ENCODE data around the gene RFC2. TPM values are rescaled to one million over a fixed set of nuclear protein-coding genes. Genes with fewer than 3 reads are reported as not detected.
"Not testable (repeated sequence)": the region's sequence is repeated elsewhere in the genome, so short reads cannot be mapped to it uniquely, and the experiment has no call there.

Gene RFC2
- total RNA-seq, 1 donor from 2014 or later = 22.4 TPM

DNA sequence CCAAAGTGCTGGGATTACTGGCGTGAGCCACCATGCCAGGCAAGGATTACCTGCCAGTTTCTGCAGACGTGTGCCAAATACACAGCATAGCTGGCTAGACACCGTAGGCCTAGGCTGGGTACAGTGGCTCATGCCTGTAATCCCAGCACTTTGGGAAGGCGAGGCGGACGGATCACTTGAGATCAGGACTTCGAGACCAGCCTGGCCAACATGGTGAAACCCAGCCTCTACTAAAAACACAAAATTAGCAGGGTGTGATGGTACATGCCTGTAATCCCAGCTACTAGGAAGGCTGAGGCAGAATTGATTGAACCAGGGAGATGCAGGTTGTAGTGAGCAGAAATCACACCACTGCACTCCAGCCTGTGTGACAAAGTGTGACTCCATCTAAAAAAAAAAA lies 868 bp downstream of the RFC2 start:
- no peak for FAIRE-seq
- DNase-seq (ENCODE audit: low spot score in 2 of 2) = no peak

- FAIRE-seq (no peak), DNase-seq (ENCODE audit: low spot score in 2 of 2) (no peak)
These were observed 1.3 kb downstream of the RFC2 start for GRCh38 chr7:74252893-74253292.

DNA sequence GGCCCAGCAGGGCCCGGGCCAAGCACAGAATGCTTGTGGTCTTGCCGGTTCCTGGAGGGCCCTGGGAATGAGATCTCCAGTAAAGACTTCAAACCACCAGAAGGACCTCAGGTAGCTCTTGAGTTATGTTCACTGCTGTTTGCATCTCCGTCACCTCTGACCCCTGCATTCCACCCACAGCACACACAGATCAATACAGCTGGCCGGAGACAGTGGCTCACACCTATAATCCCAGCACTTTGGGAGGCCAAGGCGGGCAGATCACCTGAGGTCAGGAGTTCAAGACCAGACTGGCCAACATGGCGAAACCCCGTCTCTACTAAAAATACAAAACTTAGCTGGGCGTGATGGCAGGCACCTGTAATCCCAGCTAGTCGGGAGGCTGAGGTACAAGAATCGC lies 5.1 kb downstream of the RFC2 start:
- not testable (repeated sequence) for DNase-seq (ENCODE audit: low spot score in 2 of 2); FAIRE-seq

- FAIRE-seq = no peak
- no peak for DNase-seq (ENCODE audit: low spot score in 2 of 2)
These were observed 6.0 kb downstream of the RFC2 start for GRCh38 chr7:74248156-74248555.

DNA sequence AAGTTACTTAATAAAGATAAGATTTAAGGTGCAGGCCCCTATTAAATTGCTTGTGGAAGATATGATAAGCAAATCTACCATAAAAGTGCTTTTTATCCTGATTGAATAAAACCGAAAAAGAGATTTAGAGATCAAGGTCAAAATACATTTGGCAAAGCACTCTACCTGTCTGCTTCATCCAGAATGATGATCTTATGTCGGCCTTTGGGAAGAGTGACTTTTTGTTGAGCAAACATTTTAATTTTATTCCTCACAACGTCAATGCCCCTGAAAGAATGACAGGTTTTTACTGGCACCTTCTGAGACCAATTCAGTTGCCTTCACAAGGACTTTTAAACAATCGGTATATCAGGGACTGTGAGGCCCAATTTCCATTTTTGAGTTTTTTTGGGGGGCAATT lies 7.7 kb downstream of the RFC2 start:
- FAIRE-seq (no peak), DNase-seq (ENCODE audit: low spot score in 2 of 2) (no peak)

DNA sequence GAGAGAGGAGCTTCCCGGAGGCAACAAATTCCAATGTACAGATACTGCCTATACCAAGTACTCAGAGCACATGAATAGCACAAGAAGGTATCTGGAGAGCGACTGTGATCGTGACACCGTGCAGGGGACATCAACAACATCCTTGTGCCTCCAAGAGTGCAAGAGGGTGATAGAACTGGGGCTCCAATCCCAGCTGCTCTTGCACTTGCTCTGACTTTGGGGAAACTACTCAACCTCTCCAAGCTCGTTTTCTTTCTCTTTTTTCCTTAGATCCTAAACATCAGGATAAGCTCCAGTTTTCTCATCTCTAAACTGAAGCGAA lies 12.1 kb downstream of the RFC2 start:
- no peak for FAIRE-seq
- DNase-seq (ENCODE audit: low spot score in 2 of 2) = no peak

GRCh38 chr7:74240482-74240881 lies 13.7 kb downstream of the RFC2 start:
- DNase-seq (ENCODE audit: low spot score in 2 of 2) (no peak), FAIRE-seq (no peak)

DNA sequence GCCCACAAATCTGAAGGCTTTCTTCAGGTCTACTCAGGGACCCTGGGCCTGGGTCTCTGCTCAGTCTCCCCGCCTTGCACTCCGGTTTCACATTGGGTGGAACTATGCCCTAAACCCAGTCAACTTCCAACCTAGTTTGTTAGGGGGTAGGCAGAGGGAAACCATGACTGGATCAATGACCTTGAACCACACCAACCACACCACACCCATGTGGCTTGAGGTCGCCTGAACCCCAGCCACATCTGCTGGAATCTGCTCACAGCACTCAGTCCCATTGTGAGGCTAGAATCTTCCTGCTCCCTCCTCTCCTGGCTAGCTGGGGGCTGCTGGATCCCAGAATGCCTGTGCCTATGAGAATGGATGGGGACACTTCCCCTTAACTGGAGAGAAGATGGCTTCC lies 17.9 kb downstream of the RFC2 start:
- FAIRE-seq (no peak), DNase-seq (ENCODE audit: low spot score in 2 of 2) (no peak)

DNA sequence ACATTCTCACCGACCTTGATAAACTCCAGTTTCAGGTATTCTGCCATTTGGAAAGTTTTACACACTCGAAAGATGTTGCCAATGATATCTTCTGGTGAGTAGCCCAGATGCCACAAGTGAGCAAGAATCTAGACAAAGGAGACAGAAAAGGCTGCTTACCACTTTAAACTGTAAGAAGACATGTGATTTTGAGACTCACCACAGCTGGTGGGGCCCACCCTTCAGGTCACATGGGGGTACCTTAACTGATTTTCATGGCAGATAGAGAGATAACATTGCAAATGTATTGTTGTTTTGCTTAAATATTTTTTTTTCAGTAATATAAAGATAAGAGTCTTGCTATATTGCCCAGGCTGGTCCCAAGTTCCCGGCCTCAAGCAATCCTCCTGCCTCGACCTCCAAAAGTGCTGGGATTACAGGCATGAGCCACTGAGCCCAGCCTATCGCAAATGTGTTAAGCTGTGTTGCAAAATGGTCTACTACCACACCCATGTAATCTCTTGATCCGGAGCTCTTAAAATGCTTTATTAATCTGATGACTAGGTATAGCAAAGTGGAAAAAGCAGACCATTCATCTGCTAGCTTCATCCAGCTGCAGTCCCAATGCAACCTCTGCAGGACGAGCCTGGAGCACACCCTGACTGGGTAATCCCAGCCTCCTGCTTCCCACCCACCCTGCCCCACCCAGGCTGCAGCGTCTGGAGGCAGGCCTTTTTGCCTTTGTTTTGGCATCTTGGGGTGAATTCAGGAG lies 18.5 kb downstream of the RFC2 start:
- FAIRE-seq (no peak), DNase-seq (ENCODE audit: low spot score in 2 of 2) (no peak)

- no peak for FAIRE-seq
- no peak for DNase-seq (ENCODE audit: low spot score in 2 of 2)
These were observed 20.4 kb downstream of the RFC2 start for GRCh38 chr7:74233655-74234285.

- no peak for FAIRE-seq
- DNase-seq (ENCODE audit: low spot score in 2 of 2) = no peak
These were observed 23.0 kb downstream of the RFC2 start for GRCh38 chr7:74231232-74231590.

GRCh38 chr7:74230446-74231231 lies 23.6 kb downstream of the RFC2 start:
- no peak for DNase-seq (ENCODE audit: low spot score in 2 of 2)
- FAIRE-seq = no peak

GRCh38 chr7:74228951-74229900 lies 25.0 kb downstream of the RFC2 start:
- DNase-seq (ENCODE audit: low spot score in 2 of 2) (no peak), FAIRE-seq (no peak)

GRCh38 chr7:74226633-74227032 lies 27.6 kb downstream of the RFC2 start:
- DNase-seq (ENCODE audit: low spot score in 2 of 2) (no peak), FAIRE-seq (no peak)

DNA sequence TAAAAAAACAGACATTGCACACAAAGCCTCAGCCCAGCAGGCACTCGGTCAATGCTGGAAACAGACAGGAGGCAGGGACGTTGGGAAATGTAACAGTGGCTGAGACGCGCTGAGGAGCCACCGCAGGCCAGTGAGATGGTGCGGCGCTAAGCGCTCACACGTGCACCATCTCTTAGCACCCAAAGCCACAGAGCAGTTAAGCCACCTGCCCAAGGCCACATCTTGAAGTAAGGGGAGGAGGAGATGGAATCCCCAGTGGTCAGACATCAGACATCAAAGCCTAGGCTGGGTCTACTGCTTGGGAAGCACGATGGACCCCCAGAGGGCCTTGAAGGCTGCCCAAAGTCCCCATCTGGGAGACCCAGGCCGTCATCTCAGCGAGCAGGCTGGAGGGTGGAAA lies 28.8 kb downstream of the RFC2 start:
- no peak for DNase-seq (ENCODE audit: low spot score in 2 of 2)
- FAIRE-seq = no peak

- DNase-seq (ENCODE audit: low spot score in 2 of 2); FAIRE-seq: not testable (repeated sequence)
These were observed 29.3 kb downstream of the RFC2 start for GRCh38 chr7:74224907-74225306.

DNA sequence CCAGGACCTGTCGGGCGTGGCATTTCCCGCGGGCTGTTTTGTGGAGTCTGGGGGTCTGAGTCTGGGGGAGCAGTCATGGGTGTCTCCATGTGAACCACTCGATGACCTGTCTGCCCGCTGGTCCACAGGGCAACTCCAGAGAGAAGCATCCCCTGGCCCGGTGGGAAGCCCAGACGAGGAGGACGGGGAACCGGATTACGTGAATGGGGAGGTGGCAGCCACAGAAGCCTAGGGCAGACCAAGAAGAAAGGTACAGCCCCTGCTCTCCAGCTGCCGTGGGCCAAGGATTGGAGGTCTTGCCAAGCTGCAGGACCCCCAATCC lies 29.7 kb downstream of the RFC2 start:
- FAIRE-seq = no peak
- DNase-seq (ENCODE audit: low spot score in 2 of 2) = no peak

GRCh38 chr7:74223711-74224510 lies 30.3 kb downstream of the RFC2 start:
- no peak for DNase-seq (ENCODE audit: low spot score in 2 of 2)
- no peak for FAIRE-seq

DNA sequence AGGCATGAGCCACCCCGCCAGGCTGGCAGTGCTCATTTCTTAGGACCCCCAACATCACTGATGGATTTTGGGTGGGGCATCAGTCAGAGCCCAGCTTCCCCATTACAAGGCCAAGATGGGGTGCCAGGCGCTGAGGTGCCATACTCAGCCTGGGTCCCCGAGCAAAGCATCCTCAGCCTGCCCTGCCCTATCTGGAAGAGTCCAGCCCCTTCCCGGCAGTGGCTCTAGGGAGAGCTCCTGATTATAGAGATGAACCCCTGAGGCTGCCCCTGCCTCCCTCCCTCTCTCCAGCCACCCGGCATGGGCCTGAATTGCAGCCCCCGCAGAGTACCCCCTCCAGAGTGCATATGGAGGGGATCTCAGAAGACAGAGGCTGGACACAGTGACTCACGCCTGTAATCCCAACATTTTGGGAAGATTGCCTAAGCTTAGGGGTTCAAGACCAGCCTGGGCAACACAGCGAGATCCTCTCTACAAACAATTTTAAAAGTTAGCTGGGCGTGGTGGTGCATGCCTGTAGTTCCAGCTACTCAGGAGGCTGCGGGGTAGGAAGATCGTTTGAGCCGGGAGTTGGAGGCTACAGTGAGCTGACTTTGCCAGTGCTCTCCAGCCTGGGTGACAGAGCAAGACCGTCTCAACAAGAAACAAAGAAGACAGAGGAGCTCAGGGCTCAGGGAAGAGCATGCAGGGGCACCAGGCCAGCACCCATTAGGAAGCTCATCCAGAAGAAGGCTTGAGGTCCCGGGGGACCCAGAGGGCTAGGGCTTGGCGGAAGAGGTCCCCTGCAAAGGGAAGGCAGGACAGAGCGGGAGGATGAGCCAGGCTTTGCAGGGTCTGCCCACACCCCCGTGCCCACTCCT lies 31.1 kb downstream of the RFC2 start:
- FAIRE-seq (no peak), DNase-seq (ENCODE audit: low spot score in 2 of 2) (no peak)
